Activated T-cell treated with anti-CD3 and anti-CD28 coated beads for 48 hours (primary cell): Measurements from ENCODE around the gene PTGS2.
"Not testable (repeated sequence)": the region's sequence is repeated elsewhere in the genome, so short reads cannot be mapped to it uniquely, and the experiment has no call there.

Experiments
- DNase-seq: peaks from one replicate; pipeline ENCODE4 v3.0.0-alpha.2; 2020; ENCODE audit warnings: low read depth

PTGS2 gene

DNA sequence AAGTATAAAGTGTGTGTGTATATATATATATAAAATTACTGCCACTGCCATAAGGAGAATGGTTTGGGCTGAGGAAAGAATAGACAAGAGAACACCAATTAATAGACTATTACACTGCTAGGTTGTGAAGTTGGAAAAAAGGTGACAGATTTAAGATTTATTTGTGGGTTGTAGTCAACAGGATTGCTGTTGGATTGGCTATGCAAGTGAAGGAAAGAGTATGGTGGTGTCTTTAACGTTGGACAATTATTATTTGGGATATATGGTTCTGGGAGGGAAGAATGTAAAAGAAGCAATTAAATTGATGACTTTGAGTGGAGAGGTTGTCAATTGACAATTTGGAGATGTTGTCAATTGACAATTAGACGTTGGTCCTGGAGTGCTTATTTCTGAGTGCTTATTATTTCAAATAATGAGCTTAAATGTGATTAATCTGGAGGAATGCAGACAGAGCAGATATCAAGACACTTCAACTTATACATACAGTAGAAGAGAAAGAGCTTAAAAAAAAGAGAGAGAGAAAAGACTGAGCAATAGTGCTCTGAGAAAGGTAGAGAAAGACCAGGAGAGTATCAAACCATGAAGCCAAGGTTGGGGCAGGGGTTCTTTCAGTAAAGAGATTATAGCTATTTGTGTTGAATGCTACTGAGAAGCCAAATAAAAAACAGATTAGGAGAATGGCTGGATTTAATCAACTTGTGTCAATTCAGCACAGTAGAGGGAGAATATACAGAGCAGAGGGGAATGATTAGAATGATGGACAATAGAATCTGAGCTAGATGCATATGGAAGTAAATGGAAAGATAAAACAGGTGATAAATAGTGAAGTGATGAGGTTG, 9.7 kb downstream of the PTGS2 start:
- no peak for DNase-seq

- not testable (repeated sequence) for DNase-seq
Measured at GRCh38 chr1:186669784-186670183, 10.4 kb downstream of the PTGS2 start.

DNA sequence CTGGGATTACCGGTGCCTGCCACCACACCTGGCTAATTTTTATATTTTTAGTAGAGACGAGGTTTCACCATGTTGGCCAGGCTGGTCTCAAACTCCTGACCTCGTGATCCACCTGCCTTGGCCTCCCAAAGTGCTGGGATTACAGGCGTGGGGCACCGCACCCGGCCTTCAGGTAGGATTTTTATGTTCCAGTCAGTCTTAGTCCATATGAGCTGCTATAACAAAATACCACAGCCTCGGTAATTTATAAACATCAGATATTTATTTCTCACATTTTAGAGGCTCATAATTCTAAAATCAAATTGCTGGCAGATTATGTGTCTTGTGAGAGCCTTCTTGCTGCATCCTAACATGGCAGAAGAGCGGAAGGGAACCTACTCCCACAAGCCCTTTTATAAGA, 16.0 kb downstream of the PTGS2 start:
- not testable (repeated sequence) for DNase-seq

DNA sequence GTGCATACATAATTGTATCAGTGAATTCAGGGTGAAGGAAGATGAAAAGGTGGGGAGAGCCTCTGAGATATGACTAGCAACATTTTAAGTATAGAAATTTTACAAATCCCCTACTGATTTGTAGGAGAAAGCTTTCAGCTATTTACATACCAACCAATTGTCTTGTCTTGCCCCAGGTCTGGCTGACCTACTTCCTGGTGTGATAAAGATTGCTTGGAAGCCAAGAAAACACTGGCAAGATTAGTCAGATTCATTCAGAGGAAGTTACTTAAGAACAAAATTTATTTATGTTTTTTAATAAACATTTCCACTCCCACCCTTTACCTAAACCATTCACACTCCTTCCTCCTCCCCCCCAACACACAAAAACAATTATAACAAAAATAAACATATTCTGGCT, 17.5 kb downstream of the PTGS2 start:
- DNase-seq, result no peak

DNA sequence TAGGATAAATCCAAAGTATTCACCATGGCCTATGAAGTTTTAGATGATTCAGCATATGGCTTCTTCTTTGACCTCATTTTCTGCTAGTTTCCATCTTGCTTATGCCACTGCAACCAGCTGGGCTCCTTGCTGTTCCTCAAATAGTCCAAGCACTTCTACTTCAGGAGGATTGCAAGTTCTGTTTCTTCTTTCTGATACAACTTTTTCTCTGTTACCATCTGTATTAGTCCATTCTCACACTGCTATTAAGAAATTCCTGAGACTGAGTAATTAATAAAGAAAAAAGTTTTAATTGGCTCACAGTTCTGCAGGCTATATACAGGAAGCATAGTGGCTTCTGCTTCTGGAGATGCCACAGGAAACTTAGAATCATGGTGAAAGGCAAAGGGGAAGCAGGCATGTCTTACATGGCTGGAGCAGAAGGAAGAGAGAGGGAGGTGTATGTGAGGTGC, 20.3 kb downstream of the PTGS2 start:
- no peak for DNase-seq

DNA sequence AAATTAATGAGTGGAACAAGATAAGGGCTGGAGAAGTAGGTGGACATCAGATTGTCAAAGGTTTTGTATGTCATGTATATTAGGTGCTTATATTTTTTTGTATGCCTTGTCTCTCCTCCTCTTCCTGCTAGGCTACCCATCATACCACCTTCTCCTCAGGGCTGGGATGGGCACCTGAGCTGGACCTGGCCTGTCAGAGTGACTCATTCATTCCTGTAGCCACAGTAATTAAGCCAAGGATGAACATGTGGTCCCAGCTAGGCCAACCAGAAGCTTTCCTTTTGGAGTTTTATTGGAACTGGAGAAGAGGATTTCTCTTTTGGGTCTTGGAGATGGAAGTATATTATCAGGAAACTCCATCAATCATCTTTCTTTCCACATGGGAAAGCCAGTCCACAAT, 21.2 kb downstream of the PTGS2 start:
- no peak for DNase-seq

GRCh38 chr1:186657481-186657880, 22.7 kb downstream of the PTGS2 start:
- no peak for DNase-seq

GRCh38 chr1:186655876-186656275, 24.3 kb downstream of the PTGS2 start:
- no peak for DNase-seq

DNA sequence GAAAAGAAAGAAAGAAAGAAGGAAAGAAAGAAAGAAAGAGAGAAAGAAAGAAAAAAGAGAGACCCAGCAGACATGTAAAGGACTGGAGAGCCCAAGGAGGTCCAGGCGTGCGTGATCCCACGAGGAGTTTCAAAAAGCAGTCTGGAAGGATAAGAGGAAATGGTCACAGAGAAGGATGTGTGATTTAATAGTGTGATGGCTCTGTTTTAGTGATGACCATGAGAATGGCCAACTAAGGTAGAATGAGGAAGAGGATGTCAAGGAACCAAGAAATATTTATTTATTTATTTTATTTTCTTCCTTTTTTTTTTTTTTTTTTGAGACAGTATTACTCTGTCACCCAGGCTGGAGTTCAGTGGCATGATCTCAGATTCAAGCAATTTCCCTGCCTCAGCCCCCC, 25.5 kb downstream of the PTGS2 start:
- DNase-seq, result no peak

GRCh38 chr1:186653312-186653711, 26.9 kb downstream of the PTGS2 start:
- no peak for DNase-seq

GRCh38 chr1:186648613-186649012, 31.6 kb downstream of the PTGS2 start:
- no peak for DNase-seq

GRCh38 chr1:186647985-186648384, 32.2 kb downstream of the PTGS2 start:
- not testable (repeated sequence) for DNase-seq

GRCh38 chr1:186643614-186644013, 36.6 kb downstream of the PTGS2 start:
- DNase-seq, result no peak

DNA sequence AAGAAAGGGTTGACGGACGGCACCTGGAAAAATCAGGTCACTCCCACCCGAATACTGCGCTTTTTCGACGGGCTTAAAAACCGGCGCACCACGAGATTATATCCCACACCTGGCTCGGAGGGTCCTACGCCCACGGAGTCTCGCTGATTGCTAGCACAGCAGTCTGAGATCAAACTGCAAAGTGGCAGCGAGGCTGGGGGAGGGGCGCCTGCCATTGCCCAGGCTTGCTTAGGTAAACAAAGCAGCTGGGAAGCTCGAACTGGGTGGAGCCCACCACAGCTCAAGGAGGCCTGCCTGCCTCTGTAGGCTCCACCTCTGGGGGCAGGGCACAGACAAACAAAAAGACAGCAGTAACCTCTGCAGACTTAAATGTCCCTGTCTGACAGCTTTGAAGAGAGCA, 42.7 kb downstream of the PTGS2 start:
- DNase-seq, result not testable (repeated sequence)

DNA sequence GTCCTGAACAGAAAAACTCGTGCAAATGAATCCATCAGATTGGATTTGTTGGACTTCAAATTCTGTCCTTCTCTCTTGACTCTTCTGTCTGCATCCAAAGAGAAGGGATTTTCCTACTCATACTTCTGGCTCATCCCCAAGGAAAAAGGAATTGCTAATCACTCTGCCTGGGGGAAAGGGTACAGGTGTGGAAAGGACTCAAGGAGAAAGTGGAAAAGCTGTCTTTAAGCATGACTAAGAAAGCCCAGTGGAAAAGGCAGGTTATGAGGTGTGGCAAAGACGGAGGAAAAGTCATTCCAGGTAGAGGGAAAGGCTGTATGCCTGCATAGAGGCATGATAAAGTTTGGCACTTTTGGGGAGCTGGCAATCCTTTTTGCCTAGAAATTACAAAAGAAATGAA, 43.4 kb downstream of the PTGS2 start:
- no peak for DNase-seq

- no peak for DNase-seq
Measured at GRCh38 chr1:186634511-186634910, 45.7 kb downstream of the PTGS2 start.

DNA sequence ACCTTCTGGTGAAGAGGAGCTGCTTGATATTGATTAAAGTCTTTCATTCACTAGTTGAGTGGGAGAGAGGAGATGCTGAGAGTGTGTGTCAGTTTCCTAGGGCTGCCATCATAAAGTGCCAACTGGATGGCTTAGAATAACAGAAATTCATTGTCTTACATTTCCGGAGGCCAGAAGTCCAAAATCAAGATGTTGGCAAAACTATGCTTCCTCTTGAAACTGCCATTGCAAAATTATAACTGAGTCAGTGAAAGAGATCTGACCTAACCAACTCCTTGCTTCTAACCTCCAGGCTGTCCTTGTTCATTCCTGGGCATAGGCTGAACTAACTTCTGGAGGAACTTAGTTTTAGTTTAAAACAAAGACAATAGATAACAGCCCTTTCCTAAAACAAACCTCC, 47.1 kb downstream of the PTGS2 start:
- DNase-seq, result no peak

- no peak for DNase-seq
Measured at GRCh38 chr1:186629341-186629740, 50.9 kb downstream of the PTGS2 start.

DNA sequence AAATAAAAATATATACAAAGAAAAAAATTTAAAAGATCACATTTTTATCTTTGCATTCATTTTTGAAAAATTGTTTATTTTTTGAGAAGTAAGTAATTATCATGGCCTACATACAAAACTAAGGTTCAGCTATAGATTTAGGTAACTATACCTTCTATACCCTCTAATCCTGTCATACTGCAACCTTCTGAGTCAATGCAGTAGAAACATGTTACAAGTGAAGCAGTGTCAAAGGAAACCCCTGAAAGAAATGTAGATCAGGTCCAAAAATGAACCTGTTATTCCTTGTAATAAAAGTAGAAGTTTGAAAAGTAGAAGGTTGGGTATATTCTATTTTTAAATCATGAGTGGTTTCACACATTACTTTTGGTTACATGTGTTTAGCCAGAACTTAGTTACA, 51.3 kb downstream of the PTGS2 start:
- no peak for DNase-seq

DNA sequence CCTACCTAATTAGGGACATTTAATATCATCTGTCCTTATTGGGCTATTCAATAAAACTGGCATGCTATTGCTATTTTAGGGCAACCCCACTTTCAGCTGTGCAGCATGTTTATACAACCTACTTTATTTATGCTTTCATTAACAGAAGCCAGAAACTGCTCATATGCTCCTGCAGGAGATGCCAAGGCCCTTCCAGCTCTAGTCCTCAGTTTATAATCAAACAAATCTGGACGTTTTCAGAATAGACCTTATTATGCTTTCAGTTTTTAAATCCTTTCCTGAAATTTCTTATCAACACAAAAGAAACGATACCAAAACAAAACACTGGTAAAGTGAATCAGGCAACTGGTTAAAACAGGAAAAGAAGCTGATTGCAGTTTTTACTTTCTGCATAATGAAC, 53.2 kb downstream of the PTGS2 start:
- no peak for DNase-seq

GRCh38 chr1:186626356-186626932, 53.8 kb downstream of the PTGS2 start:
- no peak for DNase-seq

DNA sequence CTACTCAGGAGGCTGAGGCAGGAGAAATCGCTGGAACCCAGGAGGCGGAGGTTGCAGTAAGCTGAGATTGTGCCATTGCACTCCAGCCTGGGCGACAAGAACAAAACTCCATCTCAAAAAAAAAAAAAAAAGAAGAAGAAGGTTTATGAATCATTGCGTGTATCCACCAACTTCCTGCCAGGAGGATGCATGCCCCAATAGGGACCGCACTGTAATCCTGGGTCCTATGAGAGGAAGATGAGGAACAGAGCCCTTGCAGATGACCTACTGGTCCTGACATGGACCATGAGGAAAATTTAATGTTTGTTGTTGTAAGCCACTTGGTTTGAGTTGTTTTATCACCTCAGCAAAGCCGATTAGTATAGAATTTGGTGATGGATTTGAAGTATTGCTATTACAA, 56.7 kb downstream of the PTGS2 start:
- no peak for DNase-seq
